GM18520 (cell line): Measurements from ENCODE around the gene HOMER2.
"Not testable (repeated sequence)": the region's sequence is repeated elsewhere in the genome, so short reads cannot be mapped to it uniquely, and the experiment has no call there.

Experiments
- ATAC-seq: cut with Tn5 transposase; IDR thresholded peaks from one replicate; pipeline ENCODE4 v1.9.1; 2021; ENCODE audit not compliant: unreplicated experiment

HOMER2 gene

GRCh38 chr15:82838096-82838735, 114.3 kb downstream of the HOMER2 start:
- no peak for ATAC-seq

GRCh38 chr15:82835391-82835917, 117.1 kb downstream of the HOMER2 start:
- ATAC-seq: no peak

- no peak for ATAC-seq
Observed at GRCh38 chr15:82833362-82833682, 119.2 kb downstream of the HOMER2 start.

GRCh38 chr15:82832601-82833361, 119.7 kb downstream of the HOMER2 start:
- peak; percentile 55 for ATAC-seq

GRCh38 chr15:82831894-82832600, 120.5 kb downstream of the HOMER2 start:
- ATAC-seq: no peak

- no peak for ATAC-seq
Observed at GRCh38 chr15:82830427-82831173, 121.9 kb downstream of the HOMER2 start.

- ATAC-seq: no peak
Observed at GRCh38 chr15:82829234-82829633, 123.3 kb downstream of the HOMER2 start.

- no peak for ATAC-seq
Observed at GRCh38 chr15:82828075-82828474, 124.4 kb downstream of the HOMER2 start.

- no peak for ATAC-seq
Observed at GRCh38 chr15:82823049-82823448, 129.5 kb downstream of the HOMER2 start.

GRCh38 chr15:82821851-82822250, 130.7 kb downstream of the HOMER2 start:
- not testable (repeated sequence) for ATAC-seq

- not testable (repeated sequence) for ATAC-seq
Observed at GRCh38 chr15:82821396-82821795, 131.1 kb downstream of the HOMER2 start.

GRCh38 chr15:82820128-82820527, 132.4 kb downstream of the HOMER2 start:
- ATAC-seq: no peak

GRCh38 chr15:82812994-82813393, 139.5 kb downstream of the HOMER2 start:
- no peak for ATAC-seq

- ATAC-seq: no peak
Observed at GRCh38 chr15:82810890-82811426, 141.6 kb downstream of the HOMER2 start.

GRCh38 chr15:82810061-82810889, 142.2 kb downstream of the HOMER2 start:
- peak; percentile 11 for ATAC-seq

GRCh38 chr15:82809308-82810060, 143.0 kb downstream of the HOMER2 start, which contains the start of gene WHAMM:
Gene WHAMM (plus strand): TSS chr15:82809628. CDS start chr15:82809727, 99 bp downstream.
- ATAC-seq: peak; percentile 79

GRCh38 chr15:82808634-82809041, 143.9 kb downstream of the HOMER2 start:
- ATAC-seq: no peak

GRCh38 chr15:82807920-82808633, 144.4 kb downstream of the HOMER2 start:
- no peak for ATAC-seq
